22Rv1 (cell line): Measurements from ENCODE around the gene NDUFAF7.
"Not testable (repeated sequence)": the region's sequence is repeated elsewhere in the genome, so short reads cannot be mapped to it uniquely, and the experiment has no call there.

Source experiments
- H3K27ac ChIP-seq: fragments of 450-650 bp; 2 replicates; pipeline ENCODE4 v1.5.1; 2017
- CTCF ChIP-seq: fragments of 450-650 bp; IDR thresholded peaks from 2 replicates; pipeline ENCODE4 v1.5.1; 2017; ENCODE audit warnings: mild to moderate bottlenecking
- ZFX ChIP-seq: fragments of 450-650 bp; IDR thresholded peaks from 2 replicates; pipeline ENCODE4 v1.6.1; 2017; ENCODE audit warnings: antibody characterized with exemption, borderline replicate concordance

NDUFAF7 gene

GRCh38 chr2:37191747-37192146 is 39.7 kb upstream of the NDUFAF7 start:
- no peak overlapping the region for H3K27ac ChIP-seq
- TF ChIP-seq CTCF (no peak), ZFX (no peak)

- H3K27ac ChIP-seq = no peak overlapping the region
- TF ChIP-seq CTCF (no peak), ZFX (no peak)
Observed at GRCh38 chr2:37192551-37192950, 38.9 kb upstream of the NDUFAF7 start.

- H3K27ac ChIP-seq = peak overlapping the region; percentile 65
Observed at GRCh38 chr2:37195862-37196319, 35.6 kb upstream of the NDUFAF7 start.

GRCh38 chr2:37196320-37197195 is 34.9 kb upstream of the NDUFAF7 start, which contains the start of gene CEBPZOS:
Gene CEBPZOS, plus strand, starts transcription at chr2:37196496. Its CDS starts 3,209 bp downstream, at chr2:37199705.
- TF ChIP-seq ZFX (no peak; the same call in 1 of the 2 replicates), CTCF (no peak)
- H3K27ac ChIP-seq = peak within 1 kb of the TSS; percentile 65

GRCh38 chr2:37198681-37199065 is 32.8 kb upstream of the NDUFAF7 start:
- TF ChIP-seq ZFX = no peak
- TF ChIP-seq CTCF = no peak
- H3K27ac ChIP-seq = no peak overlapping the region

GRCh38 chr2:37201208-37201607 is 30.2 kb upstream of the NDUFAF7 start:
- no peak overlapping the region for H3K27ac ChIP-seq
- TF ChIP-seq CTCF (no peak), ZFX (no peak)

- TF ChIP-seq CTCF = no peak
- TF ChIP-seq ZFX = no peak
- H3K27ac ChIP-seq = no peak overlapping the region
Observed at GRCh38 chr2:37201766-37202165, 29.7 kb upstream of the NDUFAF7 start.

- TF ChIP-seq CTCF (no peak), ZFX (no peak)
- no peak overlapping the region for H3K27ac ChIP-seq
Observed at GRCh38 chr2:37203708-37204107, 27.8 kb upstream of the NDUFAF7 start.

- H3K27ac ChIP-seq = not testable (repeated sequence)
Observed at GRCh38 chr2:37205071-37205661, 26.3 kb upstream of the NDUFAF7 start.
